T-helper 2 cell treated with Interferon-gamma antibody and Interleukin-4, amounts not matched to agents 100 ng/mL and 5 ng/mL, for 36 hours (primary cell): ENCODE results near the gene AQP7. TPM values are rescaled to one million over a fixed set of nuclear protein-coding genes. Genes with fewer than 3 reads are reported as not detected.
"Not testable (repeated sequence)": the region's sequence is repeated elsewhere in the genome, so short reads cannot be mapped to it uniquely, and the experiment has no call there.

Experiments
- intact Hi-C: fragments of 100-400 bp; cut with micrococcal nuclease; formaldehyde crosslinking; loops from one replicate; pipeline ENCODE4 v1.15.1; 2023
- total RNA-seq: library from RNA; stranded (reverse); gene quantifications from 2 replicates; pipeline ENCODE4 v1.2.3, GENCODE V29; 2022

Gene AQP7
- total RNA-seq, 1 donor from 2014 or later = 0.48 TPM

- intact Hi-C loops = no loop called here
Observed at GRCh38 chr9:33377089-33377715, 25.2 kb downstream of the AQP7 start.

DNA sequence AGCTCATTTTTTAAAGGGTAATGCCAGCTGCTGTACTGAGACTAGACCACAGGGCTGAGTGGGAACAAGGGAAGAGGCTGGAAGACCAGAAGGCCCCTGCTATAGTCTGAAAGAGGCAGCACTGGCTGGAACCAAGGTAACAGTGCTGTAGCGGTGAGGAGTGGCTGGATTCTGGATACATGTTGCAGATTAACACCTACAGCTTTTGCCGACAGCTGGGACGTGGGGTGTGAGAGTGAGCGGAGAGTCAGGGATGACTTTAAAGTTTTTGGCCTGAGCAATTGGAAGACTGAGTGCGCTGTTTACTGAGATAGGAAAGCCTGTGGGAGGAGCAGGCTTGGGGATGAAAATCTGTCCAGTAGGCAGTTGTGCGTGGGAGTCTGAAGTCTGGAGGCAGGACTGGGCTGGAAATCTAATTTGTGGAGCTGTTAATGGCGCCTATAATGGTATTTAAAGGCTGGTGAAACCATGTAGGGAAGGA is 26.5 kb downstream of the AQP7 start:
- intact Hi-C loops = loop anchor here (1.0 kb wide), 2 partner anchors 39 to 90 kb away; no protein-coding TSS in a partner anchor

- intact Hi-C loops = loop anchor here (1.0 kb wide), 2 partner anchors 40 to 91 kb away; no protein-coding TSS in a partner anchor
Observed at GRCh38 chr9:33375238-33375840, 27.0 kb downstream of the AQP7 start.

DNA sequence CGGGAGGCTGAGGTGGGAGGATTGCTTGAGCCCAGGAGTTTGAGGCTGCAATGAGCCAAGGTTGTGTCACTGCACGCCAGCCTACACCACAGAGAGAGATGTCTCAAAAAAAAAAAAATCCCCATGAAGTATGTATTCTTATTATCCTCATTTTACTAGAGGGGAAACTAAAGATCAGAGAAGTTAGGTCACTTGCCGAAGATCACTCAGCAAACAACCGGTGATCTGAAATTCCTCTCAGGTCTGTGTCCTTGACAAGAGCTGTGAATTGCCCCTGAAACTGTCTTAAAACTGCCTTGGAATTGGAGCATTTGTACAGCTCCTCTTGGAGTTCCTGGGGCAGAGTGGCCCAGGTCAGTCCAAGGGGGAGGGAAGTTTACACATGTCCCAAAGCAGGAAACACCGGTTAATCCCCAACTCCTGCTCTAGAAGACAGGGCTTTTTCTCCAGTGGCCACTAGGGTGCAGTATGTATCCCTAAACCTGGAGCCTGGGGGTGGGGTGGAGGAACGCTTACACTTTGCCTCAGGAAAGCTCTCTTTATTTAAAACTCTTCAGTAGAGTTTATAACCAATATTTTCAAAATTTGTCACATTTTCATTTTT is 27.6 kb downstream of the AQP7 start:
- intact Hi-C loops = loop anchor here (1.0 kb wide), 2 partner anchors 41 to 92 kb away; no protein-coding TSS in a partner anchor

DNA sequence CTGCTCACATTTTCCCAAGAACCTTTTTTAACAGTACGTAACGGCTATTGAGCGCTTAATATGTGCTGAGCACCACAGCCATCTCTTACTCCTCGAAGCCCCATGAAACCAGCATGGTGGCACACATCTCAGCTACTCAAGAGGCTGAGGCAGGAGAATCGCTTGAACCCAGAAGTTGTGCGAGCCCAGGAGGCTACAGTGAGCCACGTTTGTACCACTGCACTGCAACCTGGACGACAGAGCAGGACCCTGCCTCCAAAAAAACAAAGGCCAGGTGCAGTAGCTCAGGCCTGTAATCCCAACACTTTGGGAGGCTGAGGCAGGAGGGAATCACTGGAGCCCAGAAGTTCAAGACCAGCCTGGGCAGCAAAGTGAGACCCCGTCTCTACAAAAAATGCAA is 28.2 kb downstream of the AQP7 start:
- intact Hi-C loops = no loop called here

DNA sequence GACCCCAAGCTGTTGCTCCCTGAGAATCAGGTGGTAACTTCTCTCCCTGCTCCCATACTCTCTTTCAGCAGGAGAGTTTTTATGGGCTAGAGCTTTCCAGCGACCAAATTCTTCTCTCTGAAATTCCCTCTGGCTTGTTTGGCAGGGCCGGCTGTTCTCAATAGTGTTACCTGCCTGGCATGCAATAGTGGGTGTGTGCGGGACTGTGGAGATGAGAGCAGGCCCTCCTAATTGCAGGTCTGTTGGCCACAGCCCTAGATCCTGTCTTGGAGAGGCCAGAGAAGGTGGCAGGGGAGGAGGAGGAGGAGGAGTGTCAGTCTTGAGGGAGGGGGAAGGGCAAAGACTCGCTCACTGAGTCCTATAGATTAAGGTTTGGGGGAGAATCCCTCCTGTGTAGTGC is 29.5 kb downstream of the AQP7 start:
- intact Hi-C loops = no loop called here

GRCh38 chr9:33366979-33367480 is 35.3 kb downstream of the AQP7 start:
- intact Hi-C loops = no loop called here

DNA sequence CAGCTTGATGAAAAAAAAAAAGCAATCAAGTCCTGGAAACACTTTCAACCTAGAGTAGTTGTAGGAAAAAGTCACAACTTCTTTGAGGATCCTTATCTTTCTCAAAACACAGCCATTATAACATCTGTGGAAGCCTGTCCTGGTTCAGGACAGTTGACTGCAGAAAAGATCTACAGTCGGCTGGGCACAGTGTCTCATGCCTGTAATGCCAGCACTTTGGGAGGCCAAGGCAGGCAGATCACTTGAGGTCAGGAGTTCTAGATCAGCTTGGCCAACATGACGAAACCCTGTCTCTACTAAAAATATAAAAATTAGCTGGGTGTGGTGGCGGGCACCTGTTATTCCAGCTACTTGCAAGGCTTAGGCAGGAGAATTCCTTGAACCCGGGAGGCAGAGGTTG is 37.6 kb downstream of the AQP7 start:
- intact Hi-C loops = not testable (repeated sequence)

GRCh38 chr9:33364127-33364526 is 38.2 kb downstream of the AQP7 start:
- intact Hi-C loops = no loop called here

- intact Hi-C loops = not testable (repeated sequence)
Observed at GRCh38 chr9:33358641-33359040, 43.7 kb downstream of the AQP7 start.

- intact Hi-C loops = no loop called here
Observed at GRCh38 chr9:33355933-33356332, 46.4 kb downstream of the AQP7 start.

DNA sequence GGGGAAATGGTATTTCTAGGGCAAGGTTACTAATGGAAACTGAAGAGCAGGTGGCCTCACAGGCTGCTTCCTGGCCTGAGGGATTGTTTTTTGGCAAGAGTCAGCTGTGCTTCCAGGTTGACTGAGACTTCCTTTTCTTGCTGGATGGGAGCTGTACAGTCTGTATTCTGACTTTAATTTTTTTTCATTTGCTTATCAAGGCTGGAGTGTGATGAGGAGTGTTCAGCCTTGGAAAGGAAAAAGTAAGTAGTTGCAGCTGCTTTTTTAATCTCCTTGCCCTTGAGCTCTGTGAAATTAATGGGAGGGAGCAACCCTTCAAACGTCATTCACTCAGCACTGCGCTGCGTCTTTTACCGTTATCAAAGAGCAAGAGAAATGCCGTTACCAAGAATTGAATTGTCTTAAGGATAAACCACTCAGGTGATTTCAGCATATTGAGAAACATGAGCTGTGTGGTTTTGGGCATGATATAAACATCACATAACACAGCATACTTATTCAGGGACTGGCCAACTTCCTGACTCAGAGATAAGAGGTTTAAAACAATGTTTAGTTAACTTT is 47.6 kb downstream of the AQP7 start:
- intact Hi-C loops = no loop called here

- intact Hi-C loops = no loop called here
Observed at GRCh38 chr9:33351547-33351946, 50.8 kb downstream of the AQP7 start.

GRCh38 chr9:33350310-33350709 is 52.1 kb downstream of the AQP7 start:
- intact Hi-C loops = no loop called here

DNA sequence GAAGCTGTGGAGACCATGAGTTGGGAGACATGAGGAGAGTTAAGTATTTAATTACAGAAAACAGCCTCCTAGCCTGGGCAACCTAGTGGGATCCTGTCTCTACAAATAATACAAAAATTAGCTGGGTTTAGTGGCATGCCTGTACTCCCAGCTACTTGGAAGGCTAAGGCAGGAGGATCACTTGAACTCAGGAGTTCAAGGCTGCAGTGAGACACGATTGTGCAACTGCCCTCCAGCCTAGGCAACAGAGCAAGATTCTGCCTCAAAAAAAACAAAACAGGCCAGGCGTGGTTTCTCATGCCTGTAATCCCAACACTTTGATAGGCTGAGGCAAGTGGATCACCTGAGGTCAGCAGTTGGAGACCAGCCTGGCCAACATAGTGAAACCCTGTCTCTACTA is 52.6 kb downstream of the AQP7 start:
- intact Hi-C loops = no loop called here

GRCh38 chr9:33348998-33349397 is 53.4 kb downstream of the AQP7 start:
- intact Hi-C loops = no loop called here

DNA sequence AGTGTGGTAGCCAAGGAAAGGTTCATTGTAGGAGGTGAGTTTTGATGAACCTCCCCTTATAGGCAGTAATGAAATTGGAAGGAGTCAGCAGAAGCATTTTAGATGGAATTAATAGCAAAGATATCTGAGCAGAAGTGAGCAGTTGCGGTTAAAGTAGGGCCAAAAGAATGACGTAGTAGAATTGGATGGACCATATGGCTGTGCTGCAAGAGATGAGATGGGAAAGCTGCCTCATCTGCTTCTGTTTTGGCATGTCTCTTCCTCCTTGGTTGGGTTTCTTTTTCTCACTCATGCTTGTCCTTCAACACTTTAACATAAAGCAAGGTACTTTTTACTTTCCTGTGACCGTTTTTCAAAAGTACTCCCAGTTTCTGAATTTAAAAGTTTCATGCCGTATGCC is 55.8 kb downstream of the AQP7 start:
- intact Hi-C loops = no loop called here

- intact Hi-C loops = no loop called here
Observed at GRCh38 chr9:33344145-33344544, 58.2 kb downstream of the AQP7 start.

GRCh38 chr9:33341182-33341581 is 61.2 kb downstream of the AQP7 start:
- intact Hi-C loops = no loop called here

DNA sequence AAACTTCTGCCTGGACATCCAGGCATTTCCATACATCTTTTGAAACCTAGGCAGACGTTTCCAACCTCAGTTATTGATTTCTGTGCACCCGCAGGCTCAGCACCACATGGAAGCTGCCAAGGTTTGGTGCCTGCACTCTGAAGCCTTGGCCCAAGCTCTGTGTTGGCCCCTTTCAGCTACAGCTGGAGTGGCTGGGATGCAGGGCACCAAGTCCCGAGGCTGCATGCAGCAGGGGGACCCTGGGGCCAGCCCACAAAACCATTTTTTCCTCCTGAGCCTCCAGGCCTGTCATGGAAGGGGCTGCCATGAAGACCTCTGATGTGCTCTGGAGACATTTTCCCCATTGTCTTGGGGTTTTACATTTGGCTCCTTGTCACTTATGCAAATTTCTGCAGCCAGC is 62.2 kb downstream of the AQP7 start:
- intact Hi-C loops = no loop called here
